GM12891 (cell line): ENCODE measurements around the gene EFHC2.

Experiments
- PAX5 ChIP-seq: IDR thresholded peaks from 2 replicates; pipeline ENCODE4 v1.6.1; 2011; ENCODE audit warnings: low read length, moderate library complexity, mild to moderate bottlenecking; ENCODE audit not compliant: insufficient read depth, severe bottlenecking
- POLR2A ChIP-seq: IDR thresholded peaks from 2 replicates; pipeline ENCODE4 v1.6.1; 2011; ENCODE audit warnings: low read depth, low read length, control low read depth
- POLR2AphosphoS5 ChIP-seq: IDR thresholded peaks from 2 replicates; pipeline ENCODE4 v1.6.1; 2011; ENCODE audit warnings: low read depth, low read length, control low read depth
- POU2F2 ChIP-seq: IDR thresholded peaks from 2 replicates; pipeline ENCODE4 v1.6.1; 2011; ENCODE audit warnings: low read depth, mild to moderate bottlenecking, control low read depth, low read length, moderate library complexity
- SPI1 ChIP-seq: IDR thresholded peaks from 2 replicates; pipeline ENCODE4 v1.6.1; 2011; ENCODE audit warnings: low read depth, low read length, control low read depth
- TAF1 ChIP-seq: IDR thresholded peaks from 2 replicates; pipeline ENCODE4 v1.6.1; 2011; ENCODE audit warnings: low read depth, low read length, control low read depth

DNA sequence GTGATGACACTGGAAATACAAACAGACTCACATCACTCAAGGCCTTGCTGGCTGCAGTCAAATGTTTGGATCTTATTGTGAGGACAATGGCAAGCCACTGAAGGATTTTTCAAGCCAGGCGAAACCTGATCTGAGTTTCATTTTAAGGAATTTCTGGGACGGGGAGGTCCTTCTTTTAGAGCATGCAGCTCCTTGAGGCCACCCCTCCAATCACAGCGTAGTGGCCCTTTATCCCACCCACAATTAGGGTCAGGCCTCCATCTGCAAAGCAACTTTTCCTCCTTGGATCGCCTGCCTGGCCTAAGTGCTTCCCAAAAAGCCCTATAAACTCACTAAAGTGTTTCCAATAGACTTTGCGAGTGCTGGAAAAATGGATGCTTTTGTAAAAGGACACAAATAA is 115.5 kb downstream of the EFHC2 start:
- TF ChIP-seq TAF1 (no peak), POLR2AphosphoS5 (no peak), SPI1 (no peak), POLR2A (no peak), PAX5 (no peak), POU2F2 (no peak)
